GM12891 (cell line): ENCODE results near the gene BACH1.

Experiments used
- PAX5 ChIP-seq: IDR thresholded peaks from 2 replicates; pipeline ENCODE4 v1.6.1; 2011; ENCODE audit warnings: low read length, moderate library complexity, mild to moderate bottlenecking; ENCODE audit not compliant: insufficient read depth, severe bottlenecking
- POLR2A ChIP-seq: IDR thresholded peaks from 2 replicates; pipeline ENCODE4 v1.6.1; 2011; ENCODE audit warnings: low read depth, low read length, control low read depth
- POLR2AphosphoS5 ChIP-seq: IDR thresholded peaks from 2 replicates; pipeline ENCODE4 v1.6.1; 2011; ENCODE audit warnings: low read depth, low read length, control low read depth
- POU2F2 ChIP-seq: IDR thresholded peaks from 2 replicates; pipeline ENCODE4 v1.6.1; 2011; ENCODE audit warnings: low read depth, mild to moderate bottlenecking, control low read depth, low read length, moderate library complexity
- SPI1 ChIP-seq: IDR thresholded peaks from 2 replicates; pipeline ENCODE4 v1.6.1; 2011; ENCODE audit warnings: low read depth, low read length, control low read depth
- TAF1 ChIP-seq: IDR thresholded peaks from 2 replicates; pipeline ENCODE4 v1.6.1; 2011; ENCODE audit warnings: low read depth, low read length, control low read depth

GRCh38 chr21:29350246-29350779 is 51.6 kb downstream of the BACH1 start:
- TF ChIP-seq TAF1 = no peak
- no peak for TF ChIP-seq POLR2A
- TF ChIP-seq POLR2AphosphoS5 = no peak
- no peak for TF ChIP-seq POU2F2
- TF ChIP-seq PAX5 = no peak
- no peak for TF ChIP-seq SPI1
